GM10248 (cell line): ENCODE data around the gene RAD51B.

Experiments used
- CTCF ChIA-PET: fragments of 300-600 bp; sonication (Branson Sonifier 250); formaldehyde crosslinking; extraction: SDS; loops from one replicate; lab custom pipeline; 2021; ENCODE audit warnings: antibody characterized with exemption; lab: Yijun Ruan, JAX
- POLR2A ChIA-PET: fragments of 350-650 bp; sonication (Branson Sonifier 250); formaldehyde crosslinking; extraction: SDS; loops from one replicate; lab custom pipeline; 2020; ENCODE audit warnings: antibody characterized with exemption; lab: Yijun Ruan, JAX
- DNase-seq: peaks from one replicate; pipeline ENCODE4 v3.0.0; 2012; ENCODE audit errors: extremely low spot score
- TF ChIP-seq, protein P1 (sequence below): IDR thresholded peaks from 2 replicates; pipeline ENCODE4 v1.5.1; 2012; ENCODE audit warnings: mild to moderate bottlenecking, low read depth; ENCODE audit errors: extremely low read depth, missing control alignments, control extremely low read depth

Gene RAD51B

GRCh38 chr14:68522510-68523325, 703.1 kb downstream of the RAD51B start:
- ChIA-PET POLR2A (no interaction called here), CTCF (interaction anchor here (1.0 to 1.6 kb wide), 3 partner anchors 12 to 42 kb away, joined by 4 to 5 read pairs (median 4); no protein-coding TSS in a partner anchor)
- no peak for DNase-seq
- TF ChIP-seq, protein P1, sequence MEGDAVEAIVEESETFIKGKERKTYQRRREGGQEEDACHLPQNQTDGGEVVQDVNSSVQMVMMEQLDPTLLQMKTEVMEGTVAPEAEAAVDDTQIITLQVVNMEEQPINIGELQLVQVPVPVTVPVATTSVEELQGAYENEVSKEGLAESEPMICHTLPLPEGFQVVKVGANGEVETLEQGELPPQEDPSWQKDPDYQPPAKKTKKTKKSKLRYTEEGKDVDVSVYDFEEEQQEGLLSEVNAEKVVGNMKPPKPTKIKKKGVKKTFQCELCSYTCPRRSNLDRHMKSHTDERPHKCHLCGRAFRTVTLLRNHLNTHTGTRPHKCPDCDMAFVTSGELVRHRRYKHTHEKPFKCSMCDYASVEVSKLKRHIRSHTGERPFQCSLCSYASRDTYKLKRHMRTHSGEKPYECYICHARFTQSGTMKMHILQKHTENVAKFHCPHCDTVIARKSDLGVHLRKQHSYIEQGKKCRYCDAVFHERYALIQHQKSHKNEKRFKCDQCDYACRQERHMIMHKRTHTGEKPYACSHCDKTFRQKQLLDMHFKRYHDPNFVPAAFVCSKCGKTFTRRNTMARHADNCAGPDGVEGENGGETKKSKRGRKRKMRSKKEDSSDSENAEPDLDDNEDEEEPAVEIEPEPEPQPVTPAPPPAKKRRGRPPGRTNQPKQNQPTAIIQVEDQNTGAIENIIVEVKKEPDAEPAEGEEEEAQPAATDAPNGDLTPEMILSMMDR: no peak

GRCh38 chr14:68523326-68523610, 703.7 kb downstream of the RAD51B start:
- ChIA-PET CTCF (interaction anchor here (1.0 to 1.5 kb wide), 2 partner anchors 16 to 41 kb away, joined by 4 to 5 read pairs; no protein-coding TSS in a partner anchor), POLR2A (no interaction called here)
- TF ChIP-seq, protein P1: no peak
- DNase-seq: no peak

DNA sequence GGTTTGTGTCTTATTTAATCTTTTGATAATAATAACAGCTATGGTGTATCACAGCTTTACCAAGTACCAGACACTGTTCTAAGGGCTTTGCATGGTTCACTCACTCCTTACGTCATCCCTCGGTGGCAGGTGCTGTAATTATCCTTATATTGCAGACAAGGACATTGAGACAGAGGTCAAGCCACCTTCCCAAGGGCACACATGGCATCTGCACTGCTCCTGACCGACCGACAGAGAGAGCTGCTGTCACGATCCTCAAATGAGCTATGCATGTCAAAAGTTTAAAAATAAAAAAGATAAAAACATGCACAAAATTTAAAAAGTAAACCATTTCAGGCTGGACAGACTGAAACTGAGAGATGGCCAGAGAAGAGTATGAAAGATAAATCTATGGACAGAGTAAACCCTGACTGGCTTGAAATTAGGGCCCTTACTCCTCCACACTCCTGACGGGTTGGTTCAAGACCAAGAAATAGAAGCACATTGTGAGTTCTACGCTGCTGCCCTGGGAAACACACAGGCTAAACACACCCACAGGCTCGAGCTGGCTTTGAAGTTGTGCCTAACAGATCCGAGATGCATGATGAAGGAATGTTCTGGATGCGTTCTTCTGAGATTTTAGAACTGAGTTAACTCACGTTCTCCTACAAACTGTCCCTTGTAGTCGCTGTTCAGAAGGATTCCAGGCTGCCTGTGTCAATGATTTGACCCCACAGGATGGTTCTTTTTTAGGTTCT, 704.6 kb downstream of the RAD51B start:
- TF ChIP-seq, protein P1: no peak
- ChIA-PET POLR2A (no interaction called here), CTCF (interaction anchor here (1.1 to 2.5 kb wide), 4 partner anchors 10 to 40 kb away, joined by 3 to 8 read pairs (median 5); no protein-coding TSS in a partner anchor)
- no peak for DNase-seq

DNA sequence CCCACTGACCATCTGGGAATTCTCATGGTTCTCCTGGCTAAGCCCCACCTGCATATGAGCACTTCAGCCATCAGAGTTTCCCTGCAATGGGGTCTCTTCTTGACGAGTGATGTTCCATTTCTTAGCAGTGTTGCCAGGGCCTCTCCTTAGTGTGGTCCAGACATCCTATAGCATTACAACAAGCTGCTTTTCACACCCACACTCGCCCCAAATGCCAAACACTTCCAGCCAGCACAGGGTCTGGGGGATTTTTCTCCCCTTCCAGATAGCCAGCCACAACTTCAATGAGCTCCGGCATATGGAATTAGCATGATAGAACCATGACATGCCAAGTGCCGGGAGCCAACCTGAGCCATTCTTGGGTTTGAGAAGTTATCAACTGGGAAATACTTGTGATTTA, 705.9 kb downstream of the RAD51B start:
- CTCF ChIA-PET: interaction anchor here (1.1 to 2.5 kb wide), 3 partner anchors 9 to 13 kb away, joined by 3 to 8 read pairs (median 5); no protein-coding TSS in a partner anchor
- no peak for DNase-seq
- TF ChIP-seq, protein P1: no peak
- POLR2A ChIA-PET: no interaction called here

- ChIA-PET POLR2A (no interaction called here), CTCF (interaction anchor here (1.3 to 1.4 kb wide), 2 partner anchors 9 to 18 kb away, joined by 3 to 6 read pairs; no protein-coding TSS in a partner anchor)
- TF ChIP-seq, protein P1: no peak
- DNase-seq: no peak
Measured at GRCh38 chr14:68526512-68527091, 707.0 kb downstream of the RAD51B start.

- TF ChIP-seq, protein P1: no peak
- no peak for DNase-seq
- CTCF ChIA-PET: interaction anchor here (1.3 to 1.4 kb wide), 2 partner anchors 10 to 19 kb away, joined by 3 to 6 read pairs; no protein-coding TSS in a partner anchor
- POLR2A ChIA-PET: no interaction called here
Measured at GRCh38 chr14:68527329-68527851, 707.8 kb downstream of the RAD51B start.
